OCI-LY7 (cell line): ENCODE data around the gene CUEDC1. TPM values are rescaled to one million over a fixed set of nuclear protein-coding genes. Genes with fewer than 3 reads are reported as not detected.
A peak's percentile ranks its signal among the peaks of the same experiment; 100 is the strongest.

Experiments
- BruUV-seq: library from RNA; stranded (reverse); fragments of 400-500 nt; replicated peaks from 2 replicates; lab custom pipeline; 2021; lab: Mats Ljungman, UMichigan
- CTCF ChIA-PET: fragments of 300-600 bp; sonication (Branson Sonifier 250); formaldehyde crosslinking; loops from one replicate; lab custom pipeline; 2022; ENCODE audit warnings: antibody characterized with exemption; ENCODE audit not compliant: unreplicated experiment; lab: Charles Lee
- POLR2A ChIA-PET: fragments of 300-600 bp; sonication (Branson Sonifier 250); formaldehyde crosslinking; loops from one replicate; lab custom pipeline; 2022; ENCODE audit warnings: antibody characterized with exemption; lab: Charles Lee
- DNase-seq: peaks from one replicate; pipeline ENCODE4 v3.0.0-alpha.2; 2015; ENCODE audit warnings: low spot score
- H2AFZ ChIP-seq: fragments of 200-600 bp; sonication (generic), shearing (Covaris generic); 2 replicates; pipeline ENCODE4 v1.6.1; 2014; ENCODE audit warnings: mild to moderate bottlenecking, antibody characterized with exemption, low read length, moderate library complexity
- H3K27ac ChIP-seq: fragments of 200-600 bp; sonication (generic); 2 replicates; pipeline ENCODE4 v1.5.1; 2014; ENCODE audit warnings: mixed run types, low read depth, mild to moderate bottlenecking, moderate library complexity, low read length, inconsistent platforms; ENCODE audit not compliant: poor library complexity, severe bottlenecking
- H3K36me3 ChIP-seq: fragments of 200-600 bp; sonication (generic); 2 replicates; pipeline ENCODE4 v1.6.1; 2014; ENCODE audit warnings: mild to moderate bottlenecking, antibody characterized with exemption, low read length, moderate library complexity, mixed read lengths; ENCODE audit not compliant: insufficient read depth
- H3K4me1 ChIP-seq: fragments of 200-600 bp; sonication (generic); 2 replicates; pipeline ENCODE4 v1.5.1; 2014; ENCODE audit warnings: mild to moderate bottlenecking, low read length; ENCODE audit not compliant: insufficient read depth, poor library complexity, severe bottlenecking
- H3K4me2 ChIP-seq: fragments of 200-600 bp; sonication (generic); 2 replicates; pipeline ENCODE4 v1.6.1; 2014; ENCODE audit warnings: mild to moderate bottlenecking, low read length
- H3K4me3 ChIP-seq: fragments of 200-600 bp; sonication (generic); 2 replicates; pipeline ENCODE4 v1.5.1; 2014; ENCODE audit warnings: mild to moderate bottlenecking, low read depth, low read length; ENCODE audit not compliant: poor library complexity, severe bottlenecking
- H3K79me2 ChIP-seq: fragments of 200-600 bp; sonication (generic); 2 replicates; pipeline ENCODE4 v1.6.1; 2016; ENCODE audit warnings: low read depth, mild to moderate bottlenecking, low read length, moderate library complexity, mixed read lengths; ENCODE audit not compliant: insufficient read depth
- H3K9me2 ChIP-seq: fragments of 200-600 bp; sonication (generic); 2 replicates; pipeline ENCODE4 v1.6.1; 2016; ENCODE audit warnings: mild to moderate bottlenecking, low read length, mixed read lengths; ENCODE audit not compliant: insufficient read depth
- H3K9me3 ChIP-seq: fragments of 200-600 bp; sonication (generic); 2 replicates; pipeline ENCODE4 v1.6.1; 2014; ENCODE audit warnings: mild to moderate bottlenecking, mixed run types, low read length, mixed read lengths
- H4K20me1 ChIP-seq: fragments of 200-600 bp; sonication (generic); 2 replicates; pipeline ENCODE4 v1.6.1; 2014; ENCODE audit warnings: mild to moderate bottlenecking, antibody characterized with exemption, low read length, moderate library complexity, mixed read lengths; ENCODE audit not compliant: insufficient read depth
- EZH2phosphoT487 ChIP-seq: fragments of 200-600 bp; sonication (generic); IDR thresholded peaks from 2 replicates; pipeline ENCODE4 v1.6.1; 2018; ENCODE audit warnings: low read depth, borderline replicate concordance, mild to moderate bottlenecking, mixed run types, antibody characterized with exemption, low read length, moderate library complexity, mixed read lengths
- intact Hi-C: fragments of 100-400 bp; cut with micrococcal nuclease; formaldehyde crosslinking; loops from one replicate; pipeline ENCODE4 v1.10.0; 2022; ENCODE audit not compliant: unreplicated experiment
- total RNA-seq, 2 experiments: library from RNA; depleted of rRNA in 1 of 2; stranded (reverse); fragments of >200 nt in 1 of 2; shearing (Covaris generic) in 1 of 2; gene quantifications; 2 replicates each; pipeline ENCODE4 v1.2.3, GENCODE V29; 2014 to 2022
- TF ChIP-seq, protein P1 (sequence below): fragments of 200-600 bp; sonication (generic); conservative IDR thresholded peaks from 2 replicates; pipeline ENCODE4 v1.5.1; 2014; ENCODE audit warnings: mild to moderate bottlenecking, antibody characterized with exemption, low read length, moderate library complexity, mixed read lengths

Gene CUEDC1
- total RNA-seq, 2 experiments from 2014 or later: 0.74 TPM; not detected in 1

DNA sequence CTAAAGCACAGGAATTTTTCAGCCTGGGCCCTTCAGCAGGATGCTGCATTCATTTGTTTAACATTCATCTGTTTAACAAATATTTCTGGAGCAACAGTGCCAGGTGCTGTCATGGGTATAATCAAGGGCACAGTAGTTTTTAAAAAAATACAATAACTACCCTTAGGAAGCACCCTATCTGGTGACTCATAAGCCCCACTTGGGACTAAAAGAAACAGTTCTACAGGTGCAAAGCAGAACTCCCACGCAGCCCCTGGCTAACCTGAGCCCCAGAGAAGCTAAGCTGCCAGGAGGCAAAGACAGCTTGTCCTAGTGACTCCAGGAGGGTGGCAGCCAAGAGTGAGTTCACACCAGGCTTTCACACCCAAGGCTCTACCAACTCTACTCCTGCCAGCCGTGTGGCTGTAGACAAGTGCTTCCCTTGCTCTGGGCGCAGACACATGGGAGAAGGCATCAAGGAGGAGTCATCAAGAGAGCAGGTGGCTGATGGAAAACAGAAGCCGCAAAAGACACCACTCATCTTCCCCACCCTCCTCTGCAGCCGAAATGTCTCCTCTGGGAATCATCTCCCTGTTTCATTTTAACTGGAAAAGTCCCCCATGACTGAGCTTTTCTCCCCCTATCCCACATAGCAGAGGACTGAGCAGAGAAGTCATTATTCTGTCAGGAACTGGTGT is 14.4 kb downstream of the CUEDC1 start:
- no peak overlapping the region for H3K27ac ChIP-seq

DNA sequence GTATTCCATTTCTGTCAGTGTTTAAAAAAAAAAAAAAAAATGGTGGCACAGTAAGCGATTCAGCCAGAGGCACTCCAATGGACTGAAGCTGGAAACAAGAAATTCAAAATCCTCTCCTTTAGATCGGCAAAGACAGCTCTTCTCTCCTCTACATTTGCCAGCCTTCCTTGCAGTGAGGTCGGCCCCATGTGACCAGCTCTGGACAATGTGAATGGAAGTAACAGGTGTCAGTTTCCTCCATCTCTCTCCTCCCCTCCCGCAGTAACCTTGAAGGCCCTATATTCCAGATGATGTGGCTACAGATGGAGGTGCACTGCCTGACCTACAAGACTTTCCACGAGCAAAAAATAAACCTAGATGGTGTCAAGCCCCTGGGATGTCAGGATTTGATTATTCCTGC is 15.0 kb downstream of the CUEDC1 start:
- no TSS peak for BruUV-seq
- peak overlapping the region; percentile 70 for H3K4me2 ChIP-seq

More for the DNA sequence above, 14.4 kb downstream of the CUEDC1 start:
- Histone ChIP-seq H2AFZ (no peak overlapping the region), H3K79me2 (no peaks in the 10 kb centered on the region), H3K4me2 (peak overlapping the region; percentile 70), H3K4me3 (peak overlapping the region; percentile 36), H3K36me3 (no peaks in the 10 kb centered on the region), H4K20me1 (no peaks in the 10 kb centered on the region; the same call in 1 of the 2 replicates), H3K9me3 (no peaks in the 10 kb centered on the region), H3K4me1 (peaks cover 31% of the 10 kb centered on the region), H3K9me2 (no peaks in the 10 kb centered on the region)
- peak; percentile 21 for DNase-seq
- POLR2A ChIA-PET: interaction anchor here (0.6 to 1.0 kb wide), 5 partner anchors 12 to 684 kb away, joined by 3 to 4 read pairs (median 3); no protein-coding TSS in a partner anchor
- no TSS peak for BruUV-seq
- CTCF ChIA-PET: no interaction called here
- intact Hi-C loops: no loop called here
- TF ChIP-seq, protein P1, sequence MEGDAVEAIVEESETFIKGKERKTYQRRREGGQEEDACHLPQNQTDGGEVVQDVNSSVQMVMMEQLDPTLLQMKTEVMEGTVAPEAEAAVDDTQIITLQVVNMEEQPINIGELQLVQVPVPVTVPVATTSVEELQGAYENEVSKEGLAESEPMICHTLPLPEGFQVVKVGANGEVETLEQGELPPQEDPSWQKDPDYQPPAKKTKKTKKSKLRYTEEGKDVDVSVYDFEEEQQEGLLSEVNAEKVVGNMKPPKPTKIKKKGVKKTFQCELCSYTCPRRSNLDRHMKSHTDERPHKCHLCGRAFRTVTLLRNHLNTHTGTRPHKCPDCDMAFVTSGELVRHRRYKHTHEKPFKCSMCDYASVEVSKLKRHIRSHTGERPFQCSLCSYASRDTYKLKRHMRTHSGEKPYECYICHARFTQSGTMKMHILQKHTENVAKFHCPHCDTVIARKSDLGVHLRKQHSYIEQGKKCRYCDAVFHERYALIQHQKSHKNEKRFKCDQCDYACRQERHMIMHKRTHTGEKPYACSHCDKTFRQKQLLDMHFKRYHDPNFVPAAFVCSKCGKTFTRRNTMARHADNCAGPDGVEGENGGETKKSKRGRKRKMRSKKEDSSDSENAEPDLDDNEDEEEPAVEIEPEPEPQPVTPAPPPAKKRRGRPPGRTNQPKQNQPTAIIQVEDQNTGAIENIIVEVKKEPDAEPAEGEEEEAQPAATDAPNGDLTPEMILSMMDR: no peak
- TF ChIP-seq EZH2phosphoT487: no peak; the same call in 1 of the 2 replicates

More for the DNA sequence above, 15.0 kb downstream of the CUEDC1 start:
- Histone ChIP-seq H3K36me3 (no peaks in the 10 kb centered on the region), H3K79me2 (no peaks in the 10 kb centered on the region), H4K20me1 (no peaks in the 10 kb centered on the region; the same call in 1 of the 2 replicates), H3K4me3 (peak overlapping the region; percentile 36), H2AFZ (no peak overlapping the region), H3K9me3 (no peaks in the 10 kb centered on the region), H3K27ac (peak overlapping the region; percentile 22), H3K4me1 (peaks cover 31% of the 10 kb centered on the region), H3K9me2 (no peaks in the 10 kb centered on the region)
- CTCF ChIA-PET: no interaction called here
- DNase-seq: no peak
- intact Hi-C loops: no loop called here
- TF ChIP-seq, protein P1: no peak
- POLR2A ChIA-PET: interaction anchor here (0.6 to 1.2 kb wide), 7 partner anchors 8 to 719 kb away, joined by 3 to 4 read pairs (median 3); no protein-coding TSS in a partner anchor
